Retinal pigment epithelial cell (primary cell): Measurements from ENCODE around the gene AOPEP.

ENCODE experiments used
- DNase-seq: peaks from one replicate; pipeline ENCODE4 v3.0.0-alpha.2; 2010; ENCODE audit warnings: low read depth
- H3K4me3 ChIP-seq: 2 replicates; pipeline ENCODE4 v1.5.1; 2011; ENCODE audit warnings: mild to moderate bottlenecking, low read length, control low read depth, moderate library complexity
- CTCF ChIP-seq: conservative IDR thresholded peaks from 2 replicates; pipeline ENCODE4 v1.5.1; 2011; ENCODE audit warnings: low read depth, low read length, control low read depth, inconsistent platforms

AOPEP gene

GRCh38 chr9:95090023-95090791 lies 363.7 kb downstream of the AOPEP start:
- no peak for DNase-seq
- H3K4me3 ChIP-seq = no peak overlapping the region
- no peak for TF ChIP-seq CTCF

GRCh38 chr9:95090871-95091577 lies 364.5 kb downstream of the AOPEP start:
- DNase-seq = no peak

GRCh38 chr9:95091601-95092261 lies 365.2 kb downstream of the AOPEP start:
- no peak for TF ChIP-seq CTCF
- no peak overlapping the region for H3K4me3 ChIP-seq
- DNase-seq = no peak

More at GRCh38 chr9:95090871-95091577, 364.5 kb downstream of the AOPEP start:
- no peak overlapping the region for H3K4me3 ChIP-seq
- no peak for TF ChIP-seq CTCF

- no peak overlapping the region for H3K4me3 ChIP-seq
- peak; percentile 79 for DNase-seq
- TF ChIP-seq CTCF = no peak
These were observed 366.0 kb downstream of the AOPEP start for GRCh38 chr9:95092262-95093072.

- no peak for TF ChIP-seq CTCF
- DNase-seq = no peak
- H3K4me3 ChIP-seq = no peak overlapping the region
These were observed 367.1 kb downstream of the AOPEP start for GRCh38 chr9:95093586-95093985.

- no peak for TF ChIP-seq CTCF
- no peak overlapping the region for H3K4me3 ChIP-seq
- DNase-seq = no peak
These were observed 367.5 kb downstream of the AOPEP start for GRCh38 chr9:95094002-95094401.
